ENCODE results near the gene SIRT2. TPM values are rescaled to one million over a fixed set of nuclear protein-coding genes. Genes with fewer than 3 reads are reported as not detected.

Gene SIRT2
- total and polyA plus RNA-seq, 2 of the 13 experiments (the other 11 are each of a cell fraction or from before 2014, with no cell fraction given), result 22.3 to 26.1 TPM

GRCh38 chr19:38831142-38831605, 68.2 kb downstream of the SIRT2 start (continued):
- TF ChIP-seq MTA3 (CRISPR knock-in tag; IDR thresholded peaks at IDR 0.05) (no peak), CEBPG (CRISPR knock-in tag; IDR thresholded peaks at IDR 0.05) (0 out of 2 replicates have a peak, but pooled peaks have one; percentile 17), SCMH1 (CRISPR knock-in tag; IDR thresholded peaks at IDR 0.05; ENCODE audit: borderline replicate concordance) (no peak), WIZ (CRISPR knock-in tag; IDR thresholded peaks at IDR 0.05) (no peak), NFIB (CRISPR knock-in tag; IDR thresholded peaks at IDR 0.05; ENCODE audit: borderline replicate concordance) (no peak), ZNF598 (CRISPR knock-in tag; IDR thresholded peaks at IDR 0.05; ENCODE audit: borderline replicate concordance) (no peak), ZMYM3 (CRISPR knock-in tag; IDR thresholded peaks at IDR 0.05) (peak; percentile 78), ZNF792 (CRISPR knock-in tag; IDR thresholded peaks at IDR 0.05) (no peak; the same call in 1 of the 2 replicates), IRF1 (CRISPR knock-in tag; IDR thresholded peaks at IDR 0.05; ENCODE audit: low read depth) (no peak), TBP (CRISPR knock-in tag; IDR thresholded peaks at IDR 0.05) (no peak), MTERF4 (CRISPR knock-in tag; IDR thresholded peaks at IDR 0.05) (no peak), HMGA1 (CRISPR knock-in tag; conservative IDR thresholded peaks at IDR 0.05) (no peak), ZNF512B (CRISPR knock-in tag; IDR thresholded peaks at IDR 0.05; ENCODE audit: borderline replicate concordance) (no peak), TP53 (CRISPR knock-in tag; conservative IDR thresholded peaks at IDR 0.05) (no peak; the same call in 1 of the 2 replicates), TSC22D2 (CRISPR knock-in tag; IDR thresholded peaks at IDR 0.05; ENCODE audit: borderline replicate concordance) (no peak), MEIS1 (CRISPR knock-in tag; IDR thresholded peaks at IDR 0.05; ENCODE audit: borderline replicate concordance) (no peak), ZNF674 (CRISPR knock-in tag; IDR thresholded peaks at IDR 0.05; ENCODE audit: low read depth) (no peak), SNAI1 (CRISPR knock-in tag; IDR thresholded peaks at IDR 0.05; ENCODE audit: borderline replicate concordance) (no peak), ZNF337 (CRISPR knock-in tag; IDR thresholded peaks at IDR 0.05; ENCODE audit: borderline replicate concordance, low read depth) (no peak), NFYB (CRISPR knock-in tag; IDR thresholded peaks at IDR 0.05) (no peak), ZNF224 (CRISPR knock-in tag; IDR thresholded peaks at IDR 0.05) (peak; percentile 70; the same call in 1 of the 2 replicates)
- TF ChIP-seq, protein P1, sequence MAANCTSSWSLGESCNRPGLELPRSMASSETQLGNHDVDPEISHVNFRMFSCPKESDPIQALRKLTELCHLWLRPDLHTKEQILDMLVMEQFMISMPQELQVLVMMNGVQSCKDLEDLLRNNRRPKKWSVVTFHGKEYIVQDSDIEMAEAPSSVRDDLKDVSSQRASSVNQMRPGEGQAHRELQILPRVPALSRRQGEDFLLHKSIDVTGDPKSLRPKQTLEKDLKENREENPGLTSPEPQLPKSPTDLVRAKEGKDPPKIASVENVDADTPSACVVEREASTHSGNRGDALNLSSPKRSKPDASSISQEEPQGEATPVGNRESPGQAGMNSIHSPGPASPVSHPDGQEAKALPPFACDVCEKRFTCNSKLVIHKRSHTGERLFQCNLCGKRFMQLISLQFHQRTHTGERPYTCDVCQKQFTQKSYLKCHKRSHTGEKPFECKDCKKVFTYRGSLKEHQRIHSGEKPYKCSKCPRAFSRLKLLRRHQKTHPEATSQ (CRISPR knock-in tag; IDR thresholded peaks at IDR 0.05; ENCODE audit: borderline replicate concordance), result no peak
- TF ChIP-seq, protein P2, sequence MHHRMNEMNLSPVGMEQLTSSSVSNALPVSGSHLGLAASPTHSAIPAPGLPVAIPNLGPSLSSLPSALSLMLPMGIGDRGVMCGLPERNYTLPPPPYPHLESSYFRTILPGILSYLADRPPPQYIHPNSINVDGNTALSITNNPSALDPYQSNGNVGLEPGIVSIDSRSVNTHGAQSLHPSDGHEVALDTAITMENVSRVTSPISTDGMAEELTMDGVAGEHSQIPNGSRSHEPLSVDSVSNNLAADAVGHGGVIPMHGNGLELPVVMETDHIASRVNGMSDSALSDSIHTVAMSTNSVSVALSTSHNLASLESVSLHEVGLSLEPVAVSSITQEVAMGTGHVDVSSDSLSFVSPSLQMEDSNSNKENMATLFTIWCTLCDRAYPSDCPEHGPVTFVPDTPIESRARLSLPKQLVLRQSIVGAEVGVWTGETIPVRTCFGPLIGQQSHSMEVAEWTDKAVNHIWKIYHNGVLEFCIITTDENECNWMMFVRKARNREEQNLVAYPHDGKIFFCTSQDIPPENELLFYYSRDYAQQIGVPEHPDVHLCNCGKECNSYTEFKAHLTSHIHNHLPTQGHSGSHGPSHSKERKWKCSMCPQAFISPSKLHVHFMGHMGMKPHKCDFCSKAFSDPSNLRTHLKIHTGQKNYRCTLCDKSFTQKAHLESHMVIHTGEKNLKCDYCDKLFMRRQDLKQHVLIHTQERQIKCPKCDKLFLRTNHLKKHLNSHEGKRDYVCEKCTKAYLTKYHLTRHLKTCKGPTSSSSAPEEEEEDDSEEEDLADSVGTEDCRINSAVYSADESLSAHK (CRISPR knock-in tag; IDR thresholded peaks at IDR 0.05; ENCODE audit: borderline replicate concordance), result no peak

Measured in HepG2 (cell line).